ENCODE measurements around the gene HSPB8. TPM values are rescaled to one million over a fixed set of nuclear protein-coding genes. Genes with fewer than 3 reads are reported as not detected.

The HSPB8 gene
- polyA plus RNA-seq, 1 donor from 2014 or later, result not detected

DNA sequence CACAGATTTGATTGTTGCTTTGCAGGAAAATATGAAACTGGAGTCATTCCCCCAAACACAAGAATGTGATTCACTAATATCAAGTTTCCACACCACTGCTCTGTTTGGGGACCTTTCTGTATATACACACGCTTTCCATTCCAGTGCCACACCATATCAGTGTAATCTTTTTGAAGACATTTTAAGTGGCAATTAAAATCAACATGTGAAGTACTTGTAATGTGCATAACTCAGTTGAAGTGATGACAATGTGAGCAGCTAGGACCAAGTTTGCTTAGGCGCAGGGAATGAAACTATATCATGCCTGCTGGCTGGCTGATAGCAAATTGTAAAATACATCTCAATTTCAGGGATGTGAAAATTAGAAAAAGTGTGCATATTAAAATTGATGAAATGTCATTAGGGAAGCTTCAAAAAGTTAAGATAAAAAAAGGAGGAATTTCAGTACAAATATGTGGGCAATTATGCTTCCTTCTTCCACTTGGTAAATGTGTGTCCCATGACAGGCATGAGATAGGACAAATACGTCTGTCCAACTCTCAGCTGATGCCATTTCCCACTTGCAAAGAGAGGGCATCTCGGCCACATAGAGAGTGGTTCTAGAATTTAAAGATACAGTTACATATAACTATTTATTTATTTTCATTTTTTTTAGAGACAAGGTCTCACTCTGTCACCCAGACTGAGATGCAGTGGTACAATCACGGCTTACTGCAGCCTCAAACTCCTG, 43.7 kb downstream of the HSPB8 start:
- Histone ChIP-seq H2AFZ (ENCODE audit: low read depth, low read length) (no peak overlapping the region), H3K27me3 (ENCODE audit: insufficient read depth, low read depth, low read length) (no peaks in the 10 kb centered on the region), H3K27ac (ENCODE audit: low read length) (no peak overlapping the region), H3K79me2 (replicated peaks; ENCODE audit: insufficient read depth, low read length) (no peaks in the 10 kb centered on the region), H3K4me3 (ENCODE audit: low read length) (no peak overlapping the region), H3K9ac (ENCODE audit: low read length) (no peak overlapping the region), H3F3A (ENCODE audit: insufficient read depth, low read length, poor library complexity, severe bottlenecking) (no peaks in the 10 kb centered on the region), H3K9me3 (ENCODE audit: low read length) (no peaks in the 10 kb centered on the region), H3K4me2 (ENCODE audit: low read length) (no peak overlapping the region), H4K20me1 (ENCODE audit: insufficient read depth) (no peaks in the 10 kb centered on the region), H3K36me3 (ENCODE audit: insufficient read depth, low read length) (no peaks in the 10 kb centered on the region), H3K9me2 (ENCODE audit: insufficient read depth, low read length) (no peaks in the 10 kb centered on the region)
- no peak for TF ChIP-seq RAD21 (conservative IDR thresholded peaks at IDR 0.05)
- no peak for TF ChIP-seq TAF1 (IDR thresholded peaks at IDR 0.05; ENCODE audit: low read depth)
- TF ChIP-seq SMC3 (conservative IDR thresholded peaks at IDR 0.05; ENCODE audit: poor library complexity), result no peak
- TF ChIP-seq, protein P1, sequence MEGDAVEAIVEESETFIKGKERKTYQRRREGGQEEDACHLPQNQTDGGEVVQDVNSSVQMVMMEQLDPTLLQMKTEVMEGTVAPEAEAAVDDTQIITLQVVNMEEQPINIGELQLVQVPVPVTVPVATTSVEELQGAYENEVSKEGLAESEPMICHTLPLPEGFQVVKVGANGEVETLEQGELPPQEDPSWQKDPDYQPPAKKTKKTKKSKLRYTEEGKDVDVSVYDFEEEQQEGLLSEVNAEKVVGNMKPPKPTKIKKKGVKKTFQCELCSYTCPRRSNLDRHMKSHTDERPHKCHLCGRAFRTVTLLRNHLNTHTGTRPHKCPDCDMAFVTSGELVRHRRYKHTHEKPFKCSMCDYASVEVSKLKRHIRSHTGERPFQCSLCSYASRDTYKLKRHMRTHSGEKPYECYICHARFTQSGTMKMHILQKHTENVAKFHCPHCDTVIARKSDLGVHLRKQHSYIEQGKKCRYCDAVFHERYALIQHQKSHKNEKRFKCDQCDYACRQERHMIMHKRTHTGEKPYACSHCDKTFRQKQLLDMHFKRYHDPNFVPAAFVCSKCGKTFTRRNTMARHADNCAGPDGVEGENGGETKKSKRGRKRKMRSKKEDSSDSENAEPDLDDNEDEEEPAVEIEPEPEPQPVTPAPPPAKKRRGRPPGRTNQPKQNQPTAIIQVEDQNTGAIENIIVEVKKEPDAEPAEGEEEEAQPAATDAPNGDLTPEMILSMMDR (IDR thresholded peaks at IDR 0.05; ENCODE audit: poor library complexity, severe bottlenecking), result no peak
- TF ChIP-seq, protein P2, sequence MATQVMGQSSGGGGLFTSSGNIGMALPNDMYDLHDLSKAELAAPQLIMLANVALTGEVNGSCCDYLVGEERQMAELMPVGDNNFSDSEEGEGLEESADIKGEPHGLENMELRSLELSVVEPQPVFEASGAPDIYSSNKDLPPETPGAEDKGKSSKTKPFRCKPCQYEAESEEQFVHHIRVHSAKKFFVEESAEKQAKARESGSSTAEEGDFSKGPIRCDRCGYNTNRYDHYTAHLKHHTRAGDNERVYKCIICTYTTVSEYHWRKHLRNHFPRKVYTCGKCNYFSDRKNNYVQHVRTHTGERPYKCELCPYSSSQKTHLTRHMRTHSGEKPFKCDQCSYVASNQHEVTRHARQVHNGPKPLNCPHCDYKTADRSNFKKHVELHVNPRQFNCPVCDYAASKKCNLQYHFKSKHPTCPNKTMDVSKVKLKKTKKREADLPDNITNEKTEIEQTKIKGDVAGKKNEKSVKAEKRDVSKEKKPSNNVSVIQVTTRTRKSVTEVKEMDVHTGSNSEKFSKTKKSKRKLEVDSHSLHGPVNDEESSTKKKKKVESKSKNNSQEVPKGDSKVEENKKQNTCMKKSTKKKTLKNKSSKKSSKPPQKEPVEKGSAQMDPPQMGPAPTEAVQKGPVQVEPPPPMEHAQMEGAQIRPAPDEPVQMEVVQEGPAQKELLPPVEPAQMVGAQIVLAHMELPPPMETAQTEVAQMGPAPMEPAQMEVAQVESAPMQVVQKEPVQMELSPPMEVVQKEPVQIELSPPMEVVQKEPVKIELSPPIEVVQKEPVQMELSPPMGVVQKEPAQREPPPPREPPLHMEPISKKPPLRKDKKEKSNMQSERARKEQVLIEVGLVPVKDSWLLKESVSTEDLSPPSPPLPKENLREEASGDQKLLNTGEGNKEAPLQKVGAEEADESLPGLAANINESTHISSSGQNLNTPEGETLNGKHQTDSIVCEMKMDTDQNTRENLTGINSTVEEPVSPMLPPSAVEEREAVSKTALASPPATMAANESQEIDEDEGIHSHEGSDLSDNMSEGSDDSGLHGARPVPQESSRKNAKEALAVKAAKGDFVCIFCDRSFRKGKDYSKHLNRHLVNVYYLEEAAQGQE (IDR thresholded peaks at IDR 0.05; ENCODE audit: borderline replicate concordance), result no peak
- no peak for TF ChIP-seq EP300 (conservative IDR thresholded peaks at IDR 0.05; ENCODE audit: poor library complexity, severe bottlenecking)
- TF ChIP-seq POLR2AphosphoS5 (IDR thresholded peaks at IDR 0.05), result no peak
- TF ChIP-seq MXI1 (conservative IDR thresholded peaks at IDR 0.05; ENCODE audit: poor library complexity, severe bottlenecking), result no peak
- no peak for TF ChIP-seq EZH2 (IDR thresholded peaks at IDR 0.05; ENCODE audit: borderline replicate concordance, insufficient read depth, low read length, poor library complexity, severe bottlenecking)

DNA sequence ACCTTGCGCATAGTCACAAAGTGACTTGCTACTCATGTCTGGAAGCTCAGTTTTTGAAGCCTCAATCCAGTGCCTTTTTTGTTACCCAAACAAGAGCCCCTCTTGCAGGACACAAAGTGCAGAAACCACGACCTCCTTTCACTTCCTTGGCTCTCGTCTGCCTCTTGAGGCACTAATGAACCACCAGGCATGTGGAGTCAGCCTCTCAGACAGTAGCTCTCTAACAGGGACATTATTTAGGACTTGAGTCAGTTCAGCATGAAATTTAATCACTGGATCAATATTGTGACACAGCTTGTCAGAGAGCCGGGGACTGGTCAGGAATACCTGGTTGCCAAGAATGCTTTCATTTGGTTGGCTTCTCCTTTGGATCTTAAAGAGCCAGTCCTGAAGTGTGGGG, 46.7 kb downstream of the HSPB8 start:
- H3K79me2 ChIP-seq (replicated peaks; ENCODE audit: insufficient read depth, low read length), result no peaks in the 10 kb centered on the region
- no peaks in the 10 kb centered on the region for H4K20me1 ChIP-seq (ENCODE audit: insufficient read depth)
- H3K9me3 ChIP-seq (ENCODE audit: low read length), result no peaks in the 10 kb centered on the region
- no peak overlapping the region for H2AFZ ChIP-seq (ENCODE audit: low read depth, low read length)
- TF ChIP-seq MXI1 (conservative IDR thresholded peaks at IDR 0.05; ENCODE audit: poor library complexity, severe bottlenecking), result no peak
- no peak for TF ChIP-seq RAD21 (conservative IDR thresholded peaks at IDR 0.05)
- TF ChIP-seq, protein P1 (IDR thresholded peaks at IDR 0.05; ENCODE audit: poor library complexity, severe bottlenecking), result peak; percentile 29
- no peak for TF ChIP-seq SMC3 (conservative IDR thresholded peaks at IDR 0.05; ENCODE audit: poor library complexity)
- H3K9ac ChIP-seq (ENCODE audit: low read length), result no peak overlapping the region
- no peak overlapping the region for H3K4me3 ChIP-seq (ENCODE audit: low read length)
- no peaks in the 10 kb centered on the region for H3K27me3 ChIP-seq (ENCODE audit: insufficient read depth, low read depth, low read length)
- H3K9me2 ChIP-seq (ENCODE audit: insufficient read depth, low read length), result no peaks in the 10 kb centered on the region
- no peaks in the 10 kb centered on the region for H3K36me3 ChIP-seq (ENCODE audit: insufficient read depth, low read length)
- no peak overlapping the region for H3K27ac ChIP-seq (ENCODE audit: low read length)
- no peak overlapping the region for H3K4me2 ChIP-seq (ENCODE audit: low read length)
- no peaks in the 10 kb centered on the region for H3F3A ChIP-seq (ENCODE audit: insufficient read depth, low read length, poor library complexity, severe bottlenecking)
